ENCODE results near the gene PXDN.

PXDN gene

GRCh38 chr2:1740716-1741589 is 3.4 kb downstream of the PXDN start:
- Histone ChIP-seq H3K4me3 (ENCODE audit: low read length) (no peak overlapping the region), H3K9me2 (replicated peaks; ENCODE audit: control insufficient read depth, low read length) (no peaks in the 10 kb centered on the region), H3K9me3 (ENCODE audit: control insufficient read depth, insufficient read depth, low read length) (peaks cover 23% of the 10 kb centered on the region; the same call in 1 of the 2 replicates), H4K20me1 (ENCODE audit: control insufficient read depth, insufficient read depth, low read depth, low read length) (no peaks in the 10 kb centered on the region), H3K4me1 (ENCODE audit: control insufficient read depth, low read length) (no peaks in the 10 kb centered on the region), H3K27me3 (ENCODE audit: control insufficient read depth, low read length) (no peaks in the 10 kb centered on the region), H3K36me3 (ENCODE audit: control insufficient read depth, low read length) (no peaks in the 10 kb centered on the region), H3K4me2 (ENCODE audit: low read length) (no peak overlapping the region), H3K27ac (ENCODE audit: low read depth, low read length) (no peak overlapping the region), H3F3A (ENCODE audit: control insufficient read depth, insufficient read depth) (no peaks in the 10 kb centered on the region), H3K79me2 (ENCODE audit: control insufficient read depth, low read length) (no peaks in the 10 kb centered on the region)
- no peak for TF ChIP-seq EZH2phosphoT487 (IDR thresholded peaks at IDR 0.05; ENCODE audit: borderline replicate concordance, low read length)
- TF ChIP-seq CTCF (IDR thresholded peaks at IDR 0.05; ENCODE audit: low read depth, low read length, poor library complexity, severe bottlenecking), result no peak

DNA sequence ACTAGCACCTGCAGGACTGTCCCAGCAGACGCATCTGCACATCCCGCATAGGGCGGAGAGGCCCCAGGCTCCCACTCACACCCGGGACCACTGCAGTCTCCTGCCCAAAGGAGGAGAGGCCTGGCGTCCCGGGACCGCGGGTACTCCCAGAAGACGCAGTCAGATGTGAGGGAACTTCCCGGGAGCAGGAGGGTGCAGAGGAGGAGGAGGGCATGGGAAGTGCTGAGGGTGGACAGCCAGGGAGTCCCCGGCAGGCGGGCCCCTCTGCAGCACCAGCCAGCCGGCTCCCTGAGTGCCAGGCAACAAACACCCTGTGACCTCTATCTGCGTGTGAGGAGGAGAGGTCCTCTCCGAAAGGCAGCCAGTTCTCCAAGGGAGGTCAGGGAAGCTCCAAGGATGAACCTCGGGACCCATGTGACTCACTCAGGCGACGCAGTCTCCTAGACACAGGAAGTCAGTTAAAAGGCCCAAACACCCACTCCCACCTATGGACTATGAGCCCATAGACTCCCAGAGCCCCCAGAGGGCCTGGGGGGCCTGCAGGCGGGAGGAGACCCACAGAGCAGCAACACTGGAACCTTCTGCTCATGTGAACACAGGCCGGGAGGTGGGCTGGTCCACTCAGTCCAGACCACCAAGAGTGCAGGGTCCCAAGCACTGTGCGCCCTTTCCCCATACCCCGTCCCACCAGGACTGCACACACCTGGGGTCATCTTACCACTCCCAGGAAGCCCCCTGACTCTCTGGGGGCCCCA is 4.2 kb downstream of the PXDN start:
- H3K27ac ChIP-seq (ENCODE audit: low read depth, low read length), result no peak overlapping the region
- H3K9me2 ChIP-seq (replicated peaks; ENCODE audit: control insufficient read depth, low read length), result no peaks in the 10 kb centered on the region
- H3K79me2 ChIP-seq (ENCODE audit: control insufficient read depth, low read length), result no peaks in the 10 kb centered on the region
- H3K36me3 ChIP-seq (ENCODE audit: control insufficient read depth, low read length), result no peaks in the 10 kb centered on the region
- H3K4me3 ChIP-seq (ENCODE audit: low read length), result no peak overlapping the region
- H3K4me1 ChIP-seq (ENCODE audit: control insufficient read depth, low read length), result no peaks in the 10 kb centered on the region
- no peaks in the 10 kb centered on the region for H4K20me1 ChIP-seq (ENCODE audit: control insufficient read depth, insufficient read depth, low read depth, low read length)
- no peaks in the 10 kb centered on the region for H3F3A ChIP-seq (ENCODE audit: control insufficient read depth, insufficient read depth)
- peaks cover 23% of the 10 kb centered on the region; the same call in 1 of the 2 replicates for H3K9me3 ChIP-seq (ENCODE audit: control insufficient read depth, insufficient read depth, low read length)
- no peaks in the 10 kb centered on the region for H3K27me3 ChIP-seq (ENCODE audit: control insufficient read depth, low read length)
- no peak for TF ChIP-seq CTCF (IDR thresholded peaks at IDR 0.05; ENCODE audit: low read depth, low read length, poor library complexity, severe bottlenecking)
- no peak for TF ChIP-seq EZH2phosphoT487 (IDR thresholded peaks at IDR 0.05; ENCODE audit: borderline replicate concordance, low read length)
- H3K4me2 ChIP-seq (ENCODE audit: low read length), result no peak overlapping the region

DNA sequence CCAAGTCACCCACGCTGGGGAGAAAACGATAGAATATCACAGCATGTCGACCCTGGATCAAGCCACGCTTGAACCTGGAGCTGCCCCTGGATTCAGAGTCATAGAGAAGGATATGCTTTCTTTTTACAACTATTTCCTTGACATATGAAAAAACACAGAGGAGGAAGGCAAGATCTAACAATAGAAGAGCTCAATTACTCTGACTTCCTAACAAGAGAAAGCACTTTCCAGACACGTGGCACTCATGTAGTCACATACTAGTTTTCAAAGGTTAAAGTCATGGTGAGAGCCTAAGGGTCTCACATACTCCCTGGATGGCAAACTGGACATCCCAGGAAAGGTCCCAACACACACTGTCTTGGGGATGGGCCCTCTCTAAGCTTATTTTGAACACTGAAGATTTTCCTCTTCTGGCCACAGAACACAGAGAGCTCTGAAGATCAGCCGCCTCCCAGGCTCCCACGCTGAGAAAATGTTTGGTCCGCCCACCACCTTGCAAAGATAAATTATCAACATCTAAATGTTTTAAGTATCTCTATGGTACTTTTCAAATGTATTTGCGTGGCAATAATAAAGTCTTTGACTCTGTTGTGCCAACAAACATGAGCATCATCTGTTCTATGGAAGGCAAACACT is 4.9 kb downstream of the PXDN start:
- no peaks in the 10 kb centered on the region for H3K36me3 ChIP-seq (ENCODE audit: control insufficient read depth, low read length)
- no peaks in the 10 kb centered on the region for H3K79me2 ChIP-seq (ENCODE audit: control insufficient read depth, low read length)
- no peaks in the 10 kb centered on the region for H4K20me1 ChIP-seq (ENCODE audit: control insufficient read depth, insufficient read depth, low read depth, low read length)
- H3K9me2 ChIP-seq (replicated peaks; ENCODE audit: control insufficient read depth, low read length), result no peaks in the 10 kb centered on the region
- no peak overlapping the region for H3K4me3 ChIP-seq (ENCODE audit: low read length)
- TF ChIP-seq EZH2phosphoT487 (IDR thresholded peaks at IDR 0.05; ENCODE audit: borderline replicate concordance, low read length) (no peak), CTCF (IDR thresholded peaks at IDR 0.05; ENCODE audit: low read depth, low read length, poor library complexity, severe bottlenecking) (no peak)
- no peaks in the 10 kb centered on the region for H3F3A ChIP-seq (ENCODE audit: control insufficient read depth, insufficient read depth)
- H3K27me3 ChIP-seq (ENCODE audit: control insufficient read depth, low read length), result no peaks in the 10 kb centered on the region
- H3K27ac ChIP-seq (ENCODE audit: low read depth, low read length), result no peak overlapping the region
- no peak overlapping the region for H3K4me2 ChIP-seq (ENCODE audit: low read length)
- H3K4me1 ChIP-seq (ENCODE audit: control insufficient read depth, low read length), result no peaks in the 10 kb centered on the region
- peaks cover 23% of the 10 kb centered on the region; the same call in 1 of the 2 replicates for H3K9me3 ChIP-seq (ENCODE audit: control insufficient read depth, insufficient read depth, low read length)

All from DOHH2 (cell line).